ENCODE measurements around the gene RASSF3.

The RASSF3 gene

GRCh38 chr12:64736771-64737170 lies 126.5 kb downstream of the RASSF3 start:
- no peak for DNase-seq

- peak; percentile 43 for DNase-seq
Measured at GRCh38 chr12:64737539-64737938, 127.2 kb downstream of the RASSF3 start.

- no peak for DNase-seq
Measured at GRCh38 chr12:64739778-64740177, 129.5 kb downstream of the RASSF3 start.

- DNase-seq, result no peak
Measured at GRCh38 chr12:64740646-64741045, 130.4 kb downstream of the RASSF3 start.

GRCh38 chr12:64742416-64742815 lies 132.1 kb downstream of the RASSF3 start:
- DNase-seq, result no peak

- DNase-seq, result no peak
Measured at GRCh38 chr12:64743206-64743605, 132.9 kb downstream of the RASSF3 start.

- no peak for DNase-seq
Measured at GRCh38 chr12:64744422-64745258, 134.3 kb downstream of the RASSF3 start.

GRCh38 chr12:64745259-64745807 lies 135.0 kb downstream of the RASSF3 start:
- DNase-seq, result no peak

GRCh38 chr12:64745980-64746379 lies 135.7 kb downstream of the RASSF3 start:
- no peak for DNase-seq

- DNase-seq, result no peak
Measured at GRCh38 chr12:64746663-64747062, 136.4 kb downstream of the RASSF3 start.
